Thoracic aorta (tissue), 2 donors: ENCODE results near the gene RAB3D. TPM values are rescaled to one million over a fixed set of nuclear protein-coding genes. Genes with fewer than 3 reads are reported as not detected.
"Not testable (repeated sequence)": the region's sequence is repeated elsewhere in the genome, so short reads cannot be mapped to it uniquely, and the experiment has no call there.

Experiments used
- ATAC-seq: fragments of 150-250 bp; one replicate; pipeline ENCODE4 v1.8.0; 2017; ENCODE audit warnings: low read depth; ENCODE audit not compliant: insufficient number of reproducible peaks, low FRiP score
- DNase-seq: peaks from one replicate; pipeline ENCODE4 v3.0.0-alpha.2; 2020; ENCODE audit warnings: low spot score
- H3K27ac ChIP-seq, 2 donors: fragments of 200-600 bp; sonication (generic); 1 replicate in 1 of 2; 2 replicates in 1 of 2; pipeline ENCODE4 v1.5.1; 2016; ENCODE audit warnings: mild to moderate bottlenecking in 2 of 2, moderate library complexity in 2 of 2
- H3K27me3 ChIP-seq: fragments of 200-600 bp; sonication (generic); replicated peaks from 2 replicates; pipeline ENCODE4 v1.6.0; 2016; ENCODE audit warnings: mild to moderate bottlenecking; ENCODE audit not compliant: insufficient read depth
- H3K36me3 ChIP-seq: fragments of 200-600 bp; sonication (generic); one replicate; pipeline ENCODE4 v1.5.1; 2016
- H3K4me1 ChIP-seq, 2 donors: fragments of 200-600 bp; sonication (generic); 1 replicate in 1 of 2; 2 replicates in 1 of 2; pipeline versions ENCODE4 v1.5.1 to v1.6.0; 2016; ENCODE audit warnings: low read depth in 2 of 2, mild to moderate bottlenecking in 1 of 2; ENCODE audit not compliant: control insufficient read depth in 1 of 2
- H3K4me3 ChIP-seq: fragments of 200-600 bp; sonication (generic); 2 replicates; pipeline ENCODE4 v1.5.1; 2016; ENCODE audit warnings: mild to moderate bottlenecking
- H3K9me3 ChIP-seq: fragments of 200-600 bp; sonication (generic); 2 replicates; pipeline ENCODE4 v1.5.1; 2016
- total RNA-seq, 2 donors: library from RNA; depleted of rRNA; stranded (reverse); fragments of >200 nt; gene quantifications; one replicate each; pipeline versions ENCODE4 v1.1.0 to v1.2.3, GENCODE V29; 2016
- TF ChIP-seq, protein P1 (sequence below): fragments of 200-600 bp; sonication (generic); IDR thresholded peaks from one replicate; pipeline ENCODE4 v1.5.1; 2019; ENCODE audit warnings: antibody characterized with exemption

RAB3D gene
- total RNA-seq, 2 donors from 2014 or later: 14.2 to 20.4 TPM

DNA sequence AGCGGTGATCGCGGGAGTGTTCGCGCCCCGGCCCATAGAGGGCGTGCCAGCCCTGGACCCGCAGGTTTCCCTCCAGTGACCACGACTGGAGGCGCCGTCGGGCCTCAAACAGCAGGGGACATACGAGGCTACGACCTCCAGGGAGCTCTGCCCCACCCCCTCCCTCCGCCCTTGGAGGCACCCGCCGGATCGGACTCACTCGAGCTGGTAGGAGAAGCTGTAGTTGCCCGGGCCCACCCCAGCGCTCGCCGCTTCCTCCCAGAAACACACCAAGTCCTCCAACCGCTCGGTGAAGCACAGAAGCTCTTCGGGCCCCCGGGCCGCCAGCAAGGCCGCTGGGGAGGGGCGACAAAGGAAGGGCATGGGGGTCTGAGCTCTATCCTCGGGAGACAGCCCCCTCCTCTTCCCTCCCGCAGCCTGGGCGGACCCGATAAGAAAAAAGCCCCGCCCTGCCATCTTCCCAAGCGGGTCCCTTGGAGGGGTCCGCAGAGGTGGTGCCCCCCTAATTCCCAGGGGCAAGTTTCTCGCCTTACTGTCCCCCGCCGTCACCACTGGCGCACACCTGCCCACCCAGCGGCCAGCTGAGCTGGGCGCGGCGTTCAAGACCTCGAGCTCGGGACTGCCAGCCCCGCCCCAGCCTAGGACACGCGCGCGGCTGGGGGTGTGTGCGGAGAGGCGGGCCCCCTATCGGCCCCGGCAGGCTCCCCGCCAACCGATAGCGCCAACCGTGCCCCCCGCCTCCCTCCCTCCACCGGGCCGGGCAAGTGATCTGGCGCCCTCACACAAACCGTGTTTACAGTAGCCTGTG lies 43.6 kb upstream of the RAB3D start:
- TF ChIP-seq, protein P1, sequence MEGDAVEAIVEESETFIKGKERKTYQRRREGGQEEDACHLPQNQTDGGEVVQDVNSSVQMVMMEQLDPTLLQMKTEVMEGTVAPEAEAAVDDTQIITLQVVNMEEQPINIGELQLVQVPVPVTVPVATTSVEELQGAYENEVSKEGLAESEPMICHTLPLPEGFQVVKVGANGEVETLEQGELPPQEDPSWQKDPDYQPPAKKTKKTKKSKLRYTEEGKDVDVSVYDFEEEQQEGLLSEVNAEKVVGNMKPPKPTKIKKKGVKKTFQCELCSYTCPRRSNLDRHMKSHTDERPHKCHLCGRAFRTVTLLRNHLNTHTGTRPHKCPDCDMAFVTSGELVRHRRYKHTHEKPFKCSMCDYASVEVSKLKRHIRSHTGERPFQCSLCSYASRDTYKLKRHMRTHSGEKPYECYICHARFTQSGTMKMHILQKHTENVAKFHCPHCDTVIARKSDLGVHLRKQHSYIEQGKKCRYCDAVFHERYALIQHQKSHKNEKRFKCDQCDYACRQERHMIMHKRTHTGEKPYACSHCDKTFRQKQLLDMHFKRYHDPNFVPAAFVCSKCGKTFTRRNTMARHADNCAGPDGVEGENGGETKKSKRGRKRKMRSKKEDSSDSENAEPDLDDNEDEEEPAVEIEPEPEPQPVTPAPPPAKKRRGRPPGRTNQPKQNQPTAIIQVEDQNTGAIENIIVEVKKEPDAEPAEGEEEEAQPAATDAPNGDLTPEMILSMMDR: peak; percentile 40
- Histone ChIP-seq H3K27ac (peak overlapping the region in 1 of 2 donors; percentile 27), H3K36me3 (no peaks in the 10 kb centered on the region), H3K4me1 (peaks cover 11 to 53% of the 10 kb centered on the region in 2 donors), H3K4me3 (peak overlapping the region; percentile 60), H3K27me3 (no peaks in the 10 kb centered on the region), H3K9me3 (no peaks in the 10 kb centered on the region)
- DNase-seq (no peak), ATAC-seq (no peak)

DNA sequence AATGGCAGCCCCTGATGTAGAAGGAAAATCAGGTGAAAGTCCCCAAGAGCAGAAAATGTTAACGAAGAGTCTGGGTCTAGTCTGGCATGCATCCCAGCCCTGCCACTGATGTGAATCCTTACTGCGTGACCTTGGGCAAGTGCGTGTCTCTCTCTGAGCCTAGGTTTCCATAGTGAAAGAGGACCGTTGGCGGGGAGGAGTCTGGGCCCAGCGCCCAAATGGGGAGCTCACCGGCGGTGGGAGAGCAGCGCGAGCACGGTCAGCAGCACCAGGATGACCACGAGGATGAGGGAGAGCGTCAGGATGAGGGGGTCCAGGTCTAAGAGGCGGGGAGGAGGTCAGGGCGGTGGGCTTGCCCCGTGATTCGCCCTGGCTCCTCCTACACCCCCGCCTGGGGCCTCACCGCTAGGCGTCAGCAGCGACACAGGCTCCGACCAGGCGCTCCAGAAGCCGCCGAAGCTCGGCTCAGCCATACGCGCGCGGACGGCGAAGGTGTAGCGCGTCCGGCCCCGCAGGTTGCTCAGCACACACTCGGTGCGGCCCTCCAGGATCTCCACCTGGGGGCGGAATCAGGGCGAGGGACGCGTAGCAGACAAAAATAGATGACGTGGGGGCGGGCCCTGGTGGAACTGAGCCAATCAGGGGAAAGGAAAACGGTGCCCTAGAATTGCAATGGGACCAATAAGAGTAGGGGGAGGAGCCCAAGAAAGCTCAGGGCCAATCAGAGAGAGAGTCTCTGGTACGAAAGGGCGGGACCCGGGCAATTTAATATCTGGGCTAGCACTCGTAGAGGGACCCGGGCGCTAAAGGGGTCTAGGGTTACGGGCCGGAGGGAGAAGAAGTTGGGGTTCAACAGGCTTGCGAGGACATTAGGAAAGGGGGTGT lies 41.4 kb upstream of the RAB3D start:
- peak; percentile 88 for DNase-seq
- Histone ChIP-seq H3K36me3 (no peaks in the 10 kb centered on the region), H3K4me3 (peak overlapping the region; percentile 75), H3K9me3 (no peaks in the 10 kb centered on the region), H3K27me3 (no peaks in the 10 kb centered on the region), H3K4me1 (peaks cover 19 to 74% of the 10 kb centered on the region in 2 donors), H3K27ac (peak overlapping the region; percentile 55 to 56)
- ATAC-seq: peak; percentile 86
- TF ChIP-seq, protein P1: peak; percentile 64

DNA sequence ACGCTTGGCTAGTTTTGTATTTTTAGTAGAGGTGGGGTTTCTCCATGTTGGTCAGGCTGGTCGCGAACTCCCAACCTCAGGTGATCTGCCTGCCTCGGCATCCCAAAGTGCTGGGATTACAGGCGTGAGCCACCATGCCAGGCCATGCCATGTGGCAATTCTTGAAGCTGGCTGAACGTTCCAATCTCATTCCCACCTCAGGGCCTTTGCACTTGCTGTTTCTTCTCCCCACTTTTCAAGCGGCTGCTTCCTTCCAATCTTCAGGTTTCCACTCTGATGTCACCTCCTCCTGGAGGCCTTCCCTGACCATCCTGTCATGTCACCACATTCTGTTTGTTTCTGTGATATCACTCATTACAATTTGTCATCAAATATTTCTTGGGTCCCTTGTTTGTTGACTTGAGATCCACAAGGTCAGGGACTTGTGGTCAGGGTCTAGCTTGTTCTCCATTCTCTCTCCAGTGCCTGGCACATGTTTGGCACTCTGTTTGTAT lies 40.4 kb upstream of the RAB3D start:
- Histone ChIP-seq H3K27ac (no peak overlapping the region), H3K9me3 (no peaks in the 10 kb centered on the region), H3K4me3 (no peak overlapping the region), H3K4me1 (peaks cover 23 to 80% of the 10 kb centered on the region in 2 donors), H3K36me3 (no peaks in the 10 kb centered on the region), H3K27me3 (no peaks in the 10 kb centered on the region)
- ATAC-seq (no peak), DNase-seq (no peak)
- TF ChIP-seq, protein P1: no peak

DNA sequence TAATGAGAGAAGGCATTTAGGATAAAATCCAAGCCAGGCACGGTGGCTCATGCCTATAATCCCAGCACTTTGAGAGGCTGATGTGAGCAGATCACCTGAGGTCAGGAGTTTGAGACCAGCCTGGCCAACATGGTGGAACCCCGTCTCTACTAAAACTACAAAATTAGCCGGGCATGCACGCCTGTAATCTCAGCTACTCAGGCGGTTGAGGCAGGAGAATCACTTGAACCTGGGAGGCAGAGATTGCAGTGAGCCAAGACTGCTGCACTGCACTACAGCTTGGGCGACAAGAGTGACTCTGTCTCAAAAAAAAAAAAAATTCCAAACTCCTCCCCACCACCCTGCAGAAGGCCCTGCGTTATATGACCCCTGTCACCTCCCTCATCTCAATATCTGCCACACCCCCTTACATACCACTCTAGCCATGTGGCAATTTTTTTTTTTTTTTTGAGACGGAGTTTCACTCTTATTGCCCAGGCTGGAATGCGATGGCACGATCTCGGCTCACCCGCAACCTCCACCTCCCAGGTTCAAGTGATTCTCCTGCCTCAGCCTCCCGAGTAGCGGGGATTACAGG lies 39.9 kb upstream of the RAB3D start:
- H3K4me3 ChIP-seq, ATAC-seq, H3K27me3 ChIP-seq, H3K36me3 ChIP-seq, DNase-seq, H3K9me3 ChIP-seq, H3K27ac ChIP-seq: not testable (repeated sequence)
- H3K4me1 ChIP-seq: peaks cover 23 to 80% of the 10 kb centered on the region in 2 donors

DNA sequence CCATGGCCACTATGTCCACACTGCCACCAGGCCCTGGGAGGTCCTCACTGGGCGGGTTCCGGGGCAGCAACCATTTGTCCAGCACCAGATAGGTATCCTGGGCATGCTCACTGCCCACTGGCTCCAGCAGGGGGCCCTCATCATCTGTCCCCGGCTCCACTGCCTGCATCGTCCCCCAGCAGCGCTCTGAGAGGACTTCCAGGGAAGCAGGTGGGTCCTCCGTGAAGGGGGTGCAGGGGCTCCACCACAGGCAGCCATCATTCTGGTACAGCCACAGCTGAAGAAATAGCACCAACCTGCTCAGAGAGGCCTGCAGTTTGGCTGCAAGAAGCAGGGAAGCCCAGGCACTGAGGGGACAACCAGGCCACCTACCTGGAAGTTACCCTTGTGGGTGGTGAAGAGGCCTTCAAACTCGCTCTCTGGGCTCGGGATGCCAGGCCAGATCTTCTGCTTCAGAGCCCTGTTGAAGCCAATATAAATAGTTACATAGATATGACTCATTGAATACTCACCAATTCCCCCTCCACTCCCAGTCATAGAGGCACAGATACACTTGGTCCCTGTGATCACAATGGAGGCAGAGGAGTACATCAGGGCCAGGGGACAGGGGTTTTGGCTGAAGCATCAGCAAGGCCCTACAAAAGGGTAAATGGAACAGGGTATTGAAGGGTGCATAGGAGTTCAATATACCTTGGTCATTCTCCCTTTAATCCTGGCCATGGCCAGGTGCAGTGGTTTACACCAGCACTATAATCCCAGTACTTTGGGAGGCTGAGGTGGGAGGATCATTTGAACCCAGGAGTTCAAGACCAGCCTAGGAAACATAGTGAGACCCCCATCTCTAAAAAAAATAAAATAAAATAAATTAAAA lies 39.1 kb upstream of the RAB3D start:
- no peaks in the 10 kb centered on the region for H3K27me3 ChIP-seq
- H3K9me3 ChIP-seq: no peaks in the 10 kb centered on the region
- TF ChIP-seq, protein P1: peak; percentile 42
- H3K4me3 ChIP-seq: no peak overlapping the region
- H3K4me1 ChIP-seq: peaks cover 20 to 77% of the 10 kb centered on the region in 2 donors
- DNase-seq: no peak
- H3K36me3 ChIP-seq: no peaks in the 10 kb centered on the region
- H3K27ac ChIP-seq: peak overlapping the region in 1 of 2 donors; percentile 42
- ATAC-seq: no peak
